Stomach smooth muscle (tissue), 2 donors: ENCODE data around the gene DCAF5.
A peak's percentile ranks its signal among the peaks of the same experiment; 100 is the strongest.
"Not testable (repeated sequence)": the region's sequence is repeated elsewhere in the genome, so short reads cannot be mapped to it uniquely, and the experiment has no call there.

Experiments
- H3K27ac ChIP-seq: one replicate; pipeline ENCODE4 v1.7.0; 2013; ENCODE audit warnings: mild to moderate bottlenecking, low read length, inconsistent platforms
- H3K27me3 ChIP-seq, 2 donors: one replicate each; pipeline ENCODE4 v1.7.0; 2013; ENCODE audit warnings: low read length in 2 of 2; ENCODE audit not compliant: insufficient read depth in 2 of 2, control insufficient read depth in 1 of 2
- H3K36me3 ChIP-seq, 2 donors: one replicate each; pipeline ENCODE4 v1.7.0; 2013; ENCODE audit warnings: low read length in 2 of 2; ENCODE audit not compliant: control insufficient read depth in 2 of 2, insufficient read depth in 2 of 2
- H3K4me1 ChIP-seq: one replicate; pipeline ENCODE4 v1.7.0; 2013; ENCODE audit warnings: low read length; ENCODE audit not compliant: control insufficient read depth, insufficient read depth
- H3K4me3 ChIP-seq, 2 donors: one replicate each; pipeline ENCODE4 v1.7.0; 2013; ENCODE audit warnings: low read length in 2 of 2
- H3K9ac ChIP-seq, 2 donors: one replicate each; pipeline ENCODE4 v1.7.0; 2013; ENCODE audit warnings: low read length in 2 of 2, mild to moderate bottlenecking in 1 of 2
- H3K9me3 ChIP-seq, 2 donors: one replicate each; pipeline ENCODE4 v1.7.0; 2013; ENCODE audit warnings: low read length in 2 of 2; ENCODE audit not compliant: control insufficient read depth in 2 of 2
- donor health status: healthy.
- donor health status: Pancreatic carcinoma.

Gene DCAF5

DNA sequence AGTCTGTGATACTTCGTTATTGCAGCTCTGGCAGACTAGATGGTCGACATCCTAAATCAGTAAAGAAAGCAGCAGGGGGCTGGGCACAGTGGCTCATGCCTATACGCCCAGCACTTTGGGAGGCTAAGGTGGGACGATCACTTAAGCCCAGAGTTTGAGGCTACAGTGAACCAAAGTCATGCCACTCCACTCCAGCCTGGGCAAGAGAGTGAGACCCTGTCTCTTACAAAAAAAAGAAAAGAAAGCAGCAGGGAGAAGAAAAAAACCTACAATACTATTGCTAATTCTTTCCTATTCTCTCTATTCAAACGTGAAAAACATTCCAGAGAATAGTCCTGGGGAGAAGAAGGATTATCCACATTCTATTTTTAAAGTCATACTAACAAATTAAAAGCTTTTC lies 79.5 kb downstream of the DCAF5 start:
- peaks cover 8% of the 10 kb centered on the region for H3K4me1 ChIP-seq
- H3K27me3 ChIP-seq, result no peaks in the 10 kb centered on the region
- H3K9me3 ChIP-seq, result no peaks in the 10 kb centered on the region
- no peak overlapping the region for H3K9ac ChIP-seq
- H3K4me3 ChIP-seq, result no peak overlapping the region
- H3K36me3 ChIP-seq, result peaks cover 5 to 15% of the 10 kb centered on the region in 2 donors
- H3K27ac ChIP-seq, result no peak overlapping the region

- Histone ChIP-seq H3K9me3 (no peaks in the 10 kb centered on the region), H3K4me3 (no peak overlapping the region), H3K27ac (no peak overlapping the region), H3K36me3 (peaks cover 5 to 15% of the 10 kb centered on the region in 2 donors), H3K9ac (no peak overlapping the region), H3K27me3 (no peaks in the 10 kb centered on the region), H3K4me1 (peaks cover 3% of the 10 kb centered on the region)
Measured at GRCh38 chr14:69072584-69072983, 80.3 kb downstream of the DCAF5 start.

DNA sequence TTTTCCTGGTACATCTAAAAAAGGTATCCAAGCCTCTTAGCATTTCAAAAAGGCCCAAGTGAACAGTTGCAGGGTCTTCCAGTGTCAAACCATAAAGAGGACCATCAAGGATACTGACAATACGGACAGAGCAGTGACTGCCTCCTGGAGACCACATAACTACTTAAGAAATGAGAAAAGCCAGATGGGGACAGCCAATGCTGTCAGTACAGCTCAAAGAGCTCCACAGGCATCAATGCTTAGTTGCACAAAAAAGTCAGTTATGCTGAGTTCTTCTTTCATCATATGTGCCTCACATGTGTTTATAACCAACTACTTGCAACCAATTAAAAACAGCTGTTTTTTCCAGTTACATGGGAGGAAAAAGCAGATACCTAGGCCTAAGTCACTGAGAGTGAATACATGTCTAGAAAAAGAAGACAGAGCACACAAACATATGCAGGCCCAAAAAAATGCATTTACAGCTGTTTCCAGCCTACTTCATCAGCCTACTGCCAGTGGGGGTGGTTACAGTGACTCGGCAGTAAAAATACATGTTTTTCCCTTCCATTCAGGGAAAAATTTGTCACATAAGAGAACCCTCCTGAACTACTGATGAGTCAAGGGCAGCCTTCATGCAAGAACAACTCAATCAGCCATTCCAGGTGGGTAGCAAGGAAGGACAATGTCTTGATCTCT lies 84.0 kb downstream of the DCAF5 start:
- Histone ChIP-seq H3K27me3 (no peaks in the 10 kb centered on the region), H3K9ac (no peak overlapping the region), H3K9me3 (no peaks in the 10 kb centered on the region), H3K27ac (no peak overlapping the region), H3K4me3 (no peak overlapping the region), H3K4me1 (no peaks in the 10 kb centered on the region), H3K36me3 (peaks cover 5 to 8% of the 10 kb centered on the region in 2 donors)

- Histone ChIP-seq H3K9me3 (no peaks in the 10 kb centered on the region), H3K27ac (no peak overlapping the region), H3K4me1 (no peaks in the 10 kb centered on the region), H3K9ac (no peak overlapping the region), H3K4me3 (no peak overlapping the region), H3K27me3 (no peaks in the 10 kb centered on the region), H3K36me3 (peaks cover 2 to 8% of the 10 kb centered on the region in 2 donors)
Measured at GRCh38 chr14:69066396-69067171, 86.3 kb downstream of the DCAF5 start.

DNA sequence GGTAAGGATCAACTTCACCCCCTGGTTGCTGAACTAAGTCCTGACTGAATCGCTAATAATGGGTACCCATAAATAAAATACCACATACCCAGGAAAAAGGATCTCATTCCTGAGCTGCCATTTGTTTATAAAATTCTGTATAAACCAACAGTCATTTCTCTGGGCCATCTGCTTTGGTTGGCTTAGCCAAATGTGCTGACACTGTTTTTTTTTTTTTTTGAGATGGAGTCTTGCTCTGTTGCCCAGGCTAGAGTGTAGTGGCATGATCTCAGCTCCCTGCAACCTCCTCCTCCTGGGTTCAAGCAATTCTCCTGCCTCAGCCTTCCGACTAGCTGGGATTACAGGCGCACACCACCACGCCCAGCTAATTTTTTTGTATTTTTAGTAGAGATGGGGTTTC lies 87.0 kb downstream of the DCAF5 start:
- H3K36me3 ChIP-seq, result peaks cover 7 to 14% of the 10 kb centered on the region in 2 donors
- not testable (repeated sequence) for H3K27ac ChIP-seq, H3K9me3 ChIP-seq, H3K9ac ChIP-seq, H3K4me1 ChIP-seq, H3K27me3 ChIP-seq, H3K4me3 ChIP-seq

- Histone ChIP-seq H3K9ac (no peak overlapping the region), H3K4me3 (no peak overlapping the region), H3K27me3 (no peaks in the 10 kb centered on the region), H3K27ac (no peak overlapping the region), H3K4me1 (peaks cover 5% of the 10 kb centered on the region), H3K9me3 (no peaks in the 10 kb centered on the region), H3K36me3 (peaks cover 7 to 15% of the 10 kb centered on the region in 2 donors)
Measured at GRCh38 chr14:69064596-69064995, 88.3 kb downstream of the DCAF5 start.

DNA sequence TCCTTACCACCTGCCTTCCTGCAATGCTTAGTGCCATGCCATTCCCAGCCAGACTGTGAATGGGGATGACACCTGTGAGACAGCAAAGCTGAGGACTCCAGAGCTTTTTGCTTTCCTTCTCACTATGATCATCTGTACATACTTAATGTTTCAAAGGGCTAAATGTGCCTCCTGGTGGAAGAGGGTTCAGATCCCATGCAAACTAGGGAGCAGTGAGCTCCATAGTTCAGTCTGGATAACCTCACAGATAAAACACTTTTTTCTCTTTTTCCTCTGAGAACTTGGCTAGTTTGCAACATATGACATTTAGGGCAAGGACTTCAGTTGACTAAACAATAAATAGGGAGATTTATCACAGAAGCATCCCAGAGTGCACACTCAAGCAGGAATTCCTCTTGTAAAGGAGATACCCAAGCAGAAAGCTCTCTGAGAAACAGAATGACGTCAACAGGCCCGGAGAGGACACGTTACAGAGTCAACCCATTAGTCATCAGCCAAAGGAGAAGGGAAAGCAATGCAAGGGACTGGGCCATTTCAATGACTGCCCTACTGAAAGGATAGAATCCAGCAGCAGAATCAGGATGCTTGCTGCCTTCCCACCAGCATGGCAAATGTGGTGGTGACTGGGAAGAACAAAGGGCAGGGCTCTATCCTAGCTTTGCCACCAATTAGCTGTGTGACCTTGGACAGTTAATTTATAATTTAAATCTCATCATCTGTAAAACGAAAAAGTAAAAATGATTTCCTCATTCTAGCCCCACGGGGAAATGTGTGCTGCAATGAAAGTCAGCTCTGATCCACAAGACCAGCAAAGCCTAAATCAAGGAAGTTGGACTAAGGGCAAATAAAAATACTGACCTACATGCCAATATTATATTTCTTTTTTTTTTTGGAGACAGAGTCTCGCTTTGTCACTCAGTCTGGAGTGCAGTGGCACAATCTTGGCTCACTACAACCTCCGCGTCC lies 93.0 kb downstream of the DCAF5 start:
- Histone ChIP-seq H3K4me1 (peaks cover 21% of the 10 kb centered on the region), H3K36me3 (peaks cover 12 to 20% of the 10 kb centered on the region in 2 donors), H3K27ac (peak overlapping the region; percentile 49)

DNA sequence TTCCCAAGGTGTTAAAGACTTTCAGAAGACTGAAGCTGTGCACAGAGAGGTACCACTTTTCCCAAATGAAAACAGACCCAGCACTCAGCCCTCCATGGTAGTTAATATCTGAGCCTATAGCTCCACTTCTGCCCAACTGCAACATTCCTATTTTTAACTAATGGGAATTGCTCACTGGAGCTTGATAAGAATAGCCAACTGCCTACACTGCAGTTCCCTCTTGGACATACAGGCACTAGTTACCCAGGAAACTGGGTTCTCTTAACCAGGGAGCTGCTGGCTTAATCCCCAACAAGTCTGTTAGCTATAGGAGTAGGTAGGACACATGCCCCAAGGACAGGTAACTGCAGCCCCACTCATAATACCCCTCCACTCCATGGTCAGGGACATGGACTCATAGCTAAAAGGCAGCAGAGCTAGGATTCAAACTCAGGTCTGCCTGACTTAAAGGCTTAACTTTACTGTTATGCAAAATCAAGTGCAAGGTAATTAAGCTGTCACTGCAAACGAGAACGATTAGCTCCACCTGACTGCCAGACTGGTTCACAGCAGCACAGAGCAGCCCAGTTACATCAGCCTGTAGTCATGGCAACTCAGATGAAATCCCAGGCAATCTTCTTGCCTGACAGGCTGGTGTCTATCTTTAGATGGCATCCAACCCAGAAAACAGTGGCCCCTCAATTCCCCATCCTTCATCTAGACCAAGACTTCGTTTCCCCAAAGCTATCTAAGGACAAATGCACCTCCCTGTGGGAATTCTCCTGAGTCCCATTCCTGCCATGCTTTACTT lies 96.7 kb downstream of the DCAF5 start:
- Histone ChIP-seq H3K27ac (no peak overlapping the region), H3K27me3 (no peaks in the 10 kb centered on the region), H3K36me3 (peaks cover 20 to 36% of the 10 kb centered on the region in 2 donors), H3K9me3 (no peaks in the 10 kb centered on the region), H3K4me3 (no peak overlapping the region), H3K9ac (no peak overlapping the region), H3K4me1 (peaks cover 39% of the 10 kb centered on the region)

More for the DNA sequence above, 93.0 kb downstream of the DCAF5 start:
- H3K27me3 ChIP-seq, result no peaks in the 10 kb centered on the region
- no peaks in the 10 kb centered on the region for H3K9me3 ChIP-seq
- H3K9ac ChIP-seq, result no peak overlapping the region
- H3K4me3 ChIP-seq, result no peak overlapping the region

- H3K4me1 ChIP-seq, result peaks cover 46% of the 10 kb centered on the region
- H3K9me3 ChIP-seq, result no peaks in the 10 kb centered on the region
- H3K27me3 ChIP-seq, result no peaks in the 10 kb centered on the region
- no peak overlapping the region for H3K27ac ChIP-seq
- H3K4me3 ChIP-seq, result no peak overlapping the region
- no peak overlapping the region for H3K9ac ChIP-seq
- H3K36me3 ChIP-seq, result peaks cover 19 to 34% of the 10 kb centered on the region in 2 donors
Measured at GRCh38 chr14:69055125-69055524, 97.8 kb downstream of the DCAF5 start.

DNA sequence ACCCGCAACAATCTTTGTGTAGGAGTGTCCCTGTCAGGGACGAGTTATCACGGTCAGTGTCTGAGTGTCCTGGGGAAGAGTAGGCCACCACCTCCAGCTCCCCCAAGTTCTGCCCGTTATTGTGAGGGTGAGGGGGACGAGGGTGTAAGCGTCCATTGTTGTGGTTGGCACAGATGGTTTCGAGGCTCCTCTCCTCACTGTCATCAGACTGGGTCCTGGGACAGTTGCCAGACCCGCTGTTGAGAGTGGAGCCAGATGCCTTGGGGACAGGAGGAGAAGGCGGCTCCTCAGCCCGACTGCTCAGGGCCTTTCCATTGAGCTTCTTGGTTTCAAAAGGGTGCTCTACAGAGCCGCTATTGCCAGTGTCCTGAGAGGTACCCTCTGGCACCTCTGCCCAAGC lies 98.9 kb downstream of the DCAF5 start:
- H3K27me3 ChIP-seq, result no peaks in the 10 kb centered on the region
- H3K9ac ChIP-seq, result no peak overlapping the region
- H3K9me3 ChIP-seq, result no peaks in the 10 kb centered on the region
- H3K36me3 ChIP-seq, result peaks cover 19 to 31% of the 10 kb centered on the region in 2 donors
- no peak overlapping the region for H3K4me3 ChIP-seq
- H3K27ac ChIP-seq, result no peak overlapping the region
- H3K4me1 ChIP-seq, result peaks cover 46% of the 10 kb centered on the region
